Natural killer cell (primary cell): ENCODE data around the gene SCGB1D1. TPM values are rescaled to one million over a fixed set of nuclear protein-coding genes. Genes with fewer than 3 reads are reported as not detected.

Source experiments
- ATAC-seq, 3 donors: fragments of 150-1000 bp in 2 of 3; fragments of 200-7000 bp in 1 of 3; cut with Tn5 transposase; 1 replicate in 1 of 3; 2 replicates in 2 of 3; pipeline ENCODE4 v1.10.0; 2021; ENCODE audit warnings: mild to moderate bottlenecking in 2 of 3, moderate library complexity in 2 of 3
- DNase-seq, 2 donors: peaks; one replicate each; pipeline versions ENCODE4 v3.0.0 to v3.0.0-alpha.2; 2013 to 2021; ENCODE audit warnings: mixed read lengths in 1 of 2
- H3K27ac ChIP-seq: one replicate; pipeline ENCODE4 v1.5.1; 2013; ENCODE audit warnings: mild to moderate bottlenecking, low read length
- H3K27me3 ChIP-seq: one replicate; pipeline ENCODE4 v1.6.1; 2013; ENCODE audit warnings: low read length; ENCODE audit not compliant: control insufficient read depth, insufficient read depth
- H3K36me3 ChIP-seq: one replicate; pipeline ENCODE4 v1.6.1; 2013; ENCODE audit warnings: low read length; ENCODE audit not compliant: control insufficient read depth, insufficient read depth
- H3K4me1 ChIP-seq: one replicate; pipeline ENCODE4 v1.6.1; 2013; ENCODE audit warnings: low read length; ENCODE audit not compliant: control insufficient read depth, insufficient read depth
- H3K4me3 ChIP-seq: one replicate; pipeline ENCODE4 v1.5.1; 2013; ENCODE audit warnings: low read length
- H3K9me3 ChIP-seq: one replicate; pipeline ENCODE4 v1.6.1; 2013; ENCODE audit warnings: low read length; ENCODE audit not compliant: control insufficient read depth, insufficient read depth
- H3K27ac Mint-ChIP-seq, 2 donors: one replicate each; pipeline ENCODE4 v1.8.0; 2022; ENCODE audit warnings: mild to moderate bottlenecking in 2 of 2, mixed read lengths in 2 of 2, moderate library complexity in 1 of 2
- H3K27me3 Mint-ChIP-seq, 2 donors: one replicate each; pipeline ENCODE4 v1.8.0; 2022; ENCODE audit warnings: low read depth in 2 of 2, mixed read lengths in 2 of 2
- H3K36me3 Mint-ChIP-seq: one replicate; pipeline ENCODE4 v1.8.0; 2022; ENCODE audit warnings: mixed read lengths
- H3K4me1 Mint-ChIP-seq, 2 donors: one replicate each; pipeline ENCODE4 v1.8.0; 2022; ENCODE audit warnings: mixed read lengths in 2 of 2
- H3K4me3 Mint-ChIP-seq: one replicate; pipeline ENCODE4 v1.8.0; 2022; ENCODE audit warnings: mild to moderate bottlenecking, moderate library complexity, mixed read lengths
- H3K9me3 Mint-ChIP-seq, 2 donors: one replicate each; pipeline ENCODE4 v1.8.0; 2022; ENCODE audit warnings: mixed read lengths in 2 of 2
- CTCF ChIP-seq: fragments of 200-600 bp; IDR thresholded peaks from one replicate; pipeline ENCODE4 v1.8.0; 2022; ENCODE audit warnings: antibody characterized with exemption
- WGBS: methylation state at CpG from one replicate; pipeline ENCODE4 v1.1.7; 2013; ENCODE audit warnings: missing lambda C conversion rate; ENCODE audit not compliant: insufficient coverage; 5-methylcytosine and 5-hydroxymethylcytosine counted together
- intact Hi-C: fragments of 100-400 bp; cut with micrococcal nuclease; formaldehyde crosslinking; loops from one replicate; pipeline ENCODE4 v1.14.2; 2022
- total RNA-seq, 4 donors: library from RNA; stranded (reverse); fragments of 120-200 nt in 1 of 4; gene quantifications; one replicate each; pipeline versions ENCODE4 v1.2.3 to v1.2.4, GENCODE V29; 2013 to 2022

The SCGB1D1 gene
- total RNA-seq, 3 donors from 2014 or later (not counting 1 experiment from before 2014, with no cell fraction given): not detected

GRCh38 chr11:62148271-62148980, 41.6 kb upstream of the SCGB1D1 start:
- H3K9me3 ChIP-seq: no peaks in the 10 kb centered on the region
- peaks cover 6% of the 10 kb centered on the region for H3K36me3 Mint-ChIP-seq
- H3K36me3 ChIP-seq: peaks cover 72% of the 10 kb centered on the region
- no peaks in the 10 kb centered on the region for H3K27me3 ChIP-seq
- H3K27me3 Mint-ChIP-seq: no peaks in the 10 kb centered on the region
- TF ChIP-seq CTCF: no peak
- H3K27ac Mint-ChIP-seq: no peak overlapping the region
- no peaks in the 10 kb centered on the region for H3K9me3 Mint-ChIP-seq
- H3K27ac ChIP-seq: no peak overlapping the region
- H3K4me3 Mint-ChIP-seq: no peak overlapping the region
- no peak for DNase-seq
- H3K4me1 ChIP-seq: no peaks in the 10 kb centered on the region
- peaks cover 0 to 4% of the 10 kb centered on the region in 2 donors for H3K4me1 Mint-ChIP-seq
- WGBS: 96% methylated on average over 9 of the region's 10 CpGs
- no peak for ATAC-seq
- no peak overlapping the region for H3K4me3 ChIP-seq
- intact Hi-C loops: no loop called here

GRCh38 chr11:62149986-62150886, 39.8 kb upstream of the SCGB1D1 start:
- H3K9me3 Mint-ChIP-seq: no peaks in the 10 kb centered on the region
- no peak overlapping the region for H3K27ac Mint-ChIP-seq
- no peaks in the 10 kb centered on the region for H3K27me3 Mint-ChIP-seq
- Histone ChIP-seq H3K9me3 (no peaks in the 10 kb centered on the region), H3K27ac (no peak overlapping the region), H3K36me3 (peaks cover 63% of the 10 kb centered on the region), H3K27me3 (no peaks in the 10 kb centered on the region), H3K4me1 (no peaks in the 10 kb centered on the region), H3K4me3 (no peak overlapping the region)
- no peak for TF ChIP-seq CTCF
- no peak overlapping the region for H3K4me3 Mint-ChIP-seq
- peaks cover 6% of the 10 kb centered on the region for H3K36me3 Mint-ChIP-seq
- 96% methylated on average over 17 of the region's 17 CpGs for WGBS
- no peak for DNase-seq
- intact Hi-C loops: no loop called here
- peaks cover 0 to 4% of the 10 kb centered on the region in 2 donors for H3K4me1 Mint-ChIP-seq
- ATAC-seq: no peak

DNA sequence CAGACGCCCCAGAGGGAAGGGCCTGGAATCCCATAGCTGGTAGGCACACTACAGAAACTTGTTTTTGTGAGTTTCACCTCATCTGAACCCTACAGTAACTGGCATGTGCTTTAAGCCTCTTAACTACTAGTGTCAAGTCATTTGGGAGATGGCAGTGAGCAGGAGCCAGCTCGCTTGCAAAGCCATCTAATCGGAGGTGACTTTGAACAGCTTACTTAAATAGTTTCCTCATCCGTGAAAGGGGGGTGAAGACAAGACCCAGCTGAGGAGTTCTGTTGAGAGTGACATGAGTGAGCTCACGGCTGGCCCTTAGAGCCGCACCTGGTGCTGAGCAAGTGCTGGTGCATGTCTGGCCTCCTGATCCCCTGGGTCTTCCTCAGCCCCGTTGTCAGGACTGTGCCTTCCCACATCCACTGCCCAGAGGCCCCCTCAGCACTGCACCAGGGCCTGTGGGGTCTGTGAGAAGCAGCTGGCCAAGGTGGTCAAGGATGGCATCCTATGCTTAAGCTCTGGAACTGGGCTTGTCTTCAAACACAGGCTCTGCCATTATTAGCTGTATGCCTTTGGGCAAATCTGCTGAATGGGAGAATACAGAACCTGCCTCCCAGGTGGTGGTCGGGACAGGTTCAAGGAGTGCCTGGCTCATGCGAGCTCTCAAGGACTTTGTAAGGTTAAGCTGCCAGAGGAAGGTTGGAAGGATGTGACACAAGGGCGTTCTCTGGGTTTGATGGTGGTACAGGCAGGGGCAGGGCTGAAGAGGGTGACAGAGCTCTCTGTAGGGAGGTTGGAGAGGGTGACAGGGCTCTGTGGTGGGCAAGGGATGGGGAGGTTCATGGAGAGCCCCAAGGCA, 38.9 kb upstream of the SCGB1D1 start:
- H3K27me3 ChIP-seq: no peaks in the 10 kb centered on the region
- Mint-ChIP-seq H3K27me3 (no peaks in the 10 kb centered on the region), H3K9me3 (no peaks in the 10 kb centered on the region), H3K27ac (no peak overlapping the region), H3K36me3 (peaks cover 6% of the 10 kb centered on the region), H3K4me3 (no peak overlapping the region), H3K4me1 (peaks cover 0 to 4% of the 10 kb centered on the region in 2 donors)
- DNase-seq (no peak), ATAC-seq (no peak)
- WGBS: 97% methylated on average over 10 of the region's 10 CpGs
- H3K4me3 ChIP-seq: no peak overlapping the region
- peaks cover 56% of the 10 kb centered on the region for H3K36me3 ChIP-seq
- intact Hi-C loops: no loop called here
- TF ChIP-seq CTCF: no peak
- no peak overlapping the region for H3K27ac ChIP-seq
- H3K4me1 ChIP-seq: no peaks in the 10 kb centered on the region
- H3K9me3 ChIP-seq: no peaks in the 10 kb centered on the region
